Measurements from ENCODE around the gene FRMD1.

DNA sequence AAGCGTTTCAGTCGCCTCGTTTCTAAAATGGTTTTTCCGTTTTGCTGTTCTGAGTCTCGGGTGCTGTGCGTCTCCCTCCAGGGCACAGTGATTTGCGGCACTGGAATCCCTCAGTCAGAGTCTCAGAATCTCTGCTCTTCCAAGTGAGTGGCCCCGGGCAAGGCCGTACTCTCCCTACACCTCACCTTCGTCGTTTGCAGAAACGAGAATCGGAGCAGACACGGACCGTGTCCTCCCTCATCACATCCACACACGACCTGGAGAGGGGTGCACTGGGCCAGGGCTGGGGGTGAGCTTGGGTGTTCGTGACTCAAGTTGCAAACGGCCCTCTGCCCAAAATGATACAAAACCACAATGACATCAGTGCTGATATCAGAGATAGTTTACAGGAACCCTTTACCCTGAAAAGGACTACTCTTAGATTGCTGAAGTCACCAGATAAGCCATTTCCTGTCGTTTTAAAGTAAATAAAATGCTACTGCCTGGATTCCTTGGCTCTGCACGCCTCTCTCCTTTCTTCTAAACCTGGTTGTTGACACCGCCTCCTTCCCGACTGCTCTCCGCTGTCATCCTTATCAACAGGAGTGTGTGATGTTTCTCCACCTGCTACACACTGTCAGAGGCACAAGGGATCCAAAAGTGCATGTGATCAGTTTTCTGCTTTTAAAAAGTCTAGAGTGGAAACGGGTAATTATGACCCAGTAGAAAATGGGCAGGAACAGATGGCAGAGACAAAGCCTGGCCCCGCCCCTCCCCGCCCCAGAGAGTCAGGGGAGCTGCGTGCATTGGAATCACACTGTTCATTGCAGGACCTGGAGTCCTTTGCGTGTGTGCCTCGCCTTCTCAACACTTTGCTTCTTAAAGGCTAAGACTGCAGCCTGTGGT is 43.1 kb downstream of the FRMD1 start:
- no peak for TF ChIP-seq SUZ12 (IDR thresholded peaks at IDR 0.05; ENCODE audit: extremely low read depth, insufficient read depth, insufficient read length)
- TF ChIP-seq YY1 (IDR thresholded peaks at IDR 0.05; ENCODE audit: insufficient read depth, insufficient read length), result no peak

Data from NT2/D1 (cell line).